ENCODE measurements around the gene PLXNA3.

Gene PLXNA3

DNA sequence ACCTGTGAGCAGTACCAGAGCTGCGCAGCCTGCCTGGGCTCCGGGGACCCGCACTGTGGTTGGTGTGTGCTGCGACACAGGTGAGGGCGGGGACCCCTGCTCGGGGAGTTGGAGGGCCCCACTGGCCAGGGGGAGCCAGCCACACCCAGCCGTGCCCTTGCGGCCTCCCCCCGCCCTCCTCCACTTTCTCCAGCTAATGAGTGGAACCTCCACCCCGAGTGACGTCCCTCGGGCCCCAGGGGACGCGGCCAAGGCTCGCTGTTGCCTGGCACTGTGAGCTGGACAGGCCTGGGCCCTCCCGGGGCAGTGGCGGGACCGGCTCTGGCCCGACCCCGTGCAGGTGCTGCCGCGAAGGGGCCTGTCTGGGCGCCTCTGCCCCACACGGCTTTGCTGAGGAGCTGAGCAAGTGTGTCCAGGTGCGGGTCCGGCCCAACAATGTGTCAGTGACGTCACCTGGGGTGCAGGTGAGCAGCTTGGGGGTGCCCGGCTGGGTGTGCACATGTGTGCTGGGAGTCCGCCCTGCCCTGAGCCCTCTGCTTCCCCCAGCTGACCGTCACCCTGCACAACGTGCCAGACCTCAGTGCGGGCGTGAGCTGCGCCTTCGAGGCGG, 5.6 kb downstream of the PLXNA3 start:
- TF ChIP-seq, protein P1, sequence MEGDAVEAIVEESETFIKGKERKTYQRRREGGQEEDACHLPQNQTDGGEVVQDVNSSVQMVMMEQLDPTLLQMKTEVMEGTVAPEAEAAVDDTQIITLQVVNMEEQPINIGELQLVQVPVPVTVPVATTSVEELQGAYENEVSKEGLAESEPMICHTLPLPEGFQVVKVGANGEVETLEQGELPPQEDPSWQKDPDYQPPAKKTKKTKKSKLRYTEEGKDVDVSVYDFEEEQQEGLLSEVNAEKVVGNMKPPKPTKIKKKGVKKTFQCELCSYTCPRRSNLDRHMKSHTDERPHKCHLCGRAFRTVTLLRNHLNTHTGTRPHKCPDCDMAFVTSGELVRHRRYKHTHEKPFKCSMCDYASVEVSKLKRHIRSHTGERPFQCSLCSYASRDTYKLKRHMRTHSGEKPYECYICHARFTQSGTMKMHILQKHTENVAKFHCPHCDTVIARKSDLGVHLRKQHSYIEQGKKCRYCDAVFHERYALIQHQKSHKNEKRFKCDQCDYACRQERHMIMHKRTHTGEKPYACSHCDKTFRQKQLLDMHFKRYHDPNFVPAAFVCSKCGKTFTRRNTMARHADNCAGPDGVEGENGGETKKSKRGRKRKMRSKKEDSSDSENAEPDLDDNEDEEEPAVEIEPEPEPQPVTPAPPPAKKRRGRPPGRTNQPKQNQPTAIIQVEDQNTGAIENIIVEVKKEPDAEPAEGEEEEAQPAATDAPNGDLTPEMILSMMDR (IDR thresholded peaks at IDR 0.05; ENCODE audit: low read depth, low read length, missing control alignments) = no peak
- no peak overlapping the region for H3K4me3 ChIP-seq (ENCODE audit: low read depth, low read length)
- no peak for DNase-seq (ENCODE audit: low read depth)
- in situ Hi-C loops (cut with HindIII; ENCODE audit: low sequenced_read_pairs) = no loop called here

DNA sequence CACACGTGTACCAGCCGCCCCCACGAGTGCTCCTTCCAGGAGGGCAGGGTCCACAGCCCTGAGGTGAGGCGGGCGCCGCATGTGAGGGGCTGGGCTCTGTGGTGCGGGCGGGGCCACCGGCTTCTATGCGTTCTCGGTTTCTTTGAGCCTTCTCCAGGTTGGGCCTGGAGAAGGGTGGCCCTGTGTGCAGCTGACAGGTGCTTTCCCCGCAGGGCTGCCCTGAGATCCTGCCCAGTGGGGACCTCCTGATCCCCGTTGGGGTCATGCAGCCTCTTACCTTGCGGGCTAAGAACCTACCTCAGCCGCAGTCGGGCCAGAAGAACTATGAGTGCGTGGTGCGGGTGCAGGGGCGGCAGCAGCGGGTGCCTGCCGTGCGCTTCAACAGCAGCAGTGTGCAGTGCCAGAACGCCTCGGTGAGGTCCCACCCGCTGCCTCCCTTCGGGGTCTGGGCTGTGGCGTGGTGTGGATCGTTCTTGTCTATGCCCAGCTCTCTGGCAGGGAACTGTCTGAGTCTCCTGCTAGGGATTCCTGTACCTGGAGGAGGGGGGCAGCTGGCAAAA, 6.8 kb downstream of the PLXNA3 start:
- TF ChIP-seq, protein P1 (IDR thresholded peaks at IDR 0.05; ENCODE audit: low read depth, low read length, missing control alignments) = no peak
- DNase-seq (ENCODE audit: low read depth) = no peak
- no peak overlapping the region for H3K4me3 ChIP-seq (ENCODE audit: low read depth, low read length)
- in situ Hi-C loops (cut with HindIII; ENCODE audit: low sequenced_read_pairs) = no loop called here

DNA sequence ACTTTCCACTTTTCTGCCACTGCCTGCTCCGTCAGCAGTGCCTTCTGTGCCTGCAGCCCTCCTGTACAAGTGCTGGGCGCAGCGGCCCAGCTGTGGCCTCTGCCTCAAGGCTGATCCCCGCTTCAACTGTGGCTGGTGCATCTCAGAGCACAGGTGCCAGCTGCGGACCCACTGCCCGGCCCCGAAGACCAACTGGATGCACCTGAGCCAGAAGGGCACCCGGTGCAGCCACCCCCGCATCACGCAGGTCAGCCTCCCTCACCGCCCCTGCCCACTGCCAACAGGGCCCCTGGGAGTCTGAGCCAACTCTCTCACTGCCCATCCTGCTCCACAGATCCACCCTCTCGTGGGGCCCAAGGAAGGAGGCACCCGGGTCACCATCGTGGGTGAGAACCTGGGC, 7.5 kb downstream of the PLXNA3 start:
- in situ Hi-C loops (cut with HindIII; ENCODE audit: low sequenced_read_pairs) = no loop called here
- H3K4me3 ChIP-seq (ENCODE audit: low read depth, low read length) = no peak overlapping the region
- no peak for DNase-seq (ENCODE audit: low read depth)
- TF ChIP-seq, protein P1 (IDR thresholded peaks at IDR 0.05; ENCODE audit: low read depth, low read length, missing control alignments) = no peak

DNA sequence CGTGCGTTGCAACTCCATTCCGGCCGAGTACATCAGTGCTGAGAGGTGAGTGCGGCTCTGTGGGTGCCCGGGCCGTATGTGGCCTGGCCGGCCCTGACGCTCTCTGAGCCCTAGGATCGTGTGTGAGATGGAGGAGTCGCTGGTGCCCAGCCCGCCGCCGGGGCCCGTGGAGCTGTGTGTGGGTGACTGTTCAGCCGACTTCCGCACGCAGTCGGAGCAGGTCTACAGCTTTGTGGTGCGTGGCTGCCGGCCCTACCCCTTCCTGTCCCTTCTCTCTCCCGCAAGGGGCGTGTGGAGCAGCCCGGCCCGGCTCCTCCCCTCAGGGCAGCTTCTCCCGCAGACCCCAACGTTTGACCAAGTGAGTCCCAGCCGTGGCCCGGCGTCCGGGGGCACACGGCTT, 8.0 kb downstream of the PLXNA3 start:
- in situ Hi-C loops (cut with HindIII; ENCODE audit: low sequenced_read_pairs) = no loop called here
- TF ChIP-seq, protein P1 (IDR thresholded peaks at IDR 0.05; ENCODE audit: low read depth, low read length, missing control alignments) = no peak
- no peak for DNase-seq (ENCODE audit: low read depth)

DNA sequence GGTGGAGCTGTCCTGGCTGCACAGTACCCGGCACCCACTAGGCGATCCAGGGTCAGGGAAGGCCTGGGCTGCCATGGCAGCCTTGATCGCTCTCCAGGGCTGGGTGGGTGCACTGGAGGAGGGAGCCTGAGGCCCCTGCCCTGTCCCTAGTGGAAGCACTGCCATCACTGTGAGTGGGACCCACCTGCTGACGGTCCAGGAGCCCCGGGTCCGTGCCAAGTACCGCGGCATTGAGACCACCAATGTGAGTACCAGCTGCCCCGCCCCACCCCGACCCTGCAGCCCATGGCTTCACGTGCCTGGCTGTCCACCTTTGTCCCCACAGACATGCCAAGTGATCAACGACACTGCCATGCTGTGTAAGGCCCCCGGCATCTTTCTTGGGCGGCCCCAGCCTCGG, 8.8 kb downstream of the PLXNA3 start:
- TF ChIP-seq, protein P1 (IDR thresholded peaks at IDR 0.05; ENCODE audit: low read depth, low read length, missing control alignments) = no peak
- in situ Hi-C loops (cut with HindIII; ENCODE audit: low sequenced_read_pairs) = no loop called here
- no peak for DNase-seq (ENCODE audit: low read depth)
- no peak overlapping the region for H3K4me3 ChIP-seq (ENCODE audit: low read depth, low read length)

More for the DNA sequence above, 8.0 kb downstream of the PLXNA3 start:
- H3K4me3 ChIP-seq (ENCODE audit: low read depth, low read length) = no peak overlapping the region

DNA sequence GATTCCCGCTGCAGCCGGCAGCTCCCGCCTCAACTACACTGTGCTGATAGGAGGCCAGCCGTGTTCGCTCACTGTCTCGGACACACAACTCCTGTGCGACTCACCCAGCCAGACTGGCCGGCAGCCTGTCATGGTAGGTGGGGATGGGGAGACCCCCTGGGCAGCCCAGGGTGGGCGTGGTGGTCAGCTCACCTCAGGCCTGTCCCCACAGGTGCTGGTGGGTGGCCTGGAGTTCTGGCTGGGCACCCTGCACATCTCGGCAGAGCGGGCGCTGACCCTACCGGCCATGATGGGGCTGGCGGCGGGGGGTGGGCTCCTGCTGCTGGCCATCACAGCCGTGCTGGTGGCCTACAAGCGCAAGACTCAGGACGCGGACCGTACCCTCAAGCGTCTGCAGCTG, 9.5 kb downstream of the PLXNA3 start:
- in situ Hi-C loops (cut with HindIII; ENCODE audit: low sequenced_read_pairs) = no loop called here
- DNase-seq (ENCODE audit: low read depth) = no peak
- TF ChIP-seq, protein P1 (IDR thresholded peaks at IDR 0.05; ENCODE audit: low read depth, low read length, missing control alignments) = no peak
- H3K4me3 ChIP-seq (ENCODE audit: low read depth, low read length) = no peak overlapping the region
